Measurements from ENCODE around the gene APC.

DNA sequence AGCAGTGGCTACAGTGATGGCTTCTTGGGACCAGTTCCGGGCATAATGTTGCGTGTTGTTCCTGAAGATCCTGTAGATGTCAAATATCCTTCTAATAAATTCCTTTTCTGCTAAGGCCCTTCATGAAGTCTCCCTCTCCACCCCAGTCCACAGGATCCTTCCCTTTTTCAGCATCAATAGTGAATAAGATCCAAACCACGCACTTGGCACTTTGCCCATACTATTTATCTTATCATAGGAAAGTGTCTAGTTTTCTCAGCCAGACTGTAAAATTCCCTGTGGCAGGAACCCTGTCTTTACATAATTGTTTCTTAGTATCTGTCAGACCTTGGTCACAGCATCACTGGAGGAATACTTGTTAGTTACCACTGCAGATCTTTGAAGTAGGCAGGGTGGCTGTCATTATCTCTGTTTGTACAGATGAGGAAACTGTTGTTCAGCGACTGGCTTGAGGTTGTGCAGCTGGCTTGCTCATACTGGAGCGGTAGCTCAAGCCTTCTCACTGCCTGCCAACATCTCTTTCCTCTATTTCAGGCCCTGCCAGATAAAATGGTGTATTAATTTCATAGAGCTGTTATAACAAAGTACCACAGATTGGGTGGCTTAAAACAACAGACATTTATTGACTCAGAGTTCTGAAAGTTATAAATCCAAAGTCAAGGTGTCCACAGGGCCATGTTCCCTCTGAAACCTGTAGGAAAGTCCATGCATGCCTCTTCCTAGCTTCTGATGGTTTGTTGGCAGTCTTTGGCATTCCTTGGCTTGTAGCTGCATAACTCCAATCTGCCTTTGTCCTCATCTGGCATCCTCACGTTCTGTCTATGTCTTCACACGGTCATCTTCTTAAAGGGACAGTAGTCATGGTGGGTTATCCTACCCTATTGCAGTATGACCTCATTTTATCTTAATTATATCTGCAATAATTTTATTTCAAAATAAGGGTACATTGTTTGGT lies 33.5 kb upstream of the APC start:
- no peak for TF ChIP-seq SIN3A (IDR thresholded peaks at IDR 0.05; ENCODE audit: low read depth)
- TF ChIP-seq, protein P1, sequence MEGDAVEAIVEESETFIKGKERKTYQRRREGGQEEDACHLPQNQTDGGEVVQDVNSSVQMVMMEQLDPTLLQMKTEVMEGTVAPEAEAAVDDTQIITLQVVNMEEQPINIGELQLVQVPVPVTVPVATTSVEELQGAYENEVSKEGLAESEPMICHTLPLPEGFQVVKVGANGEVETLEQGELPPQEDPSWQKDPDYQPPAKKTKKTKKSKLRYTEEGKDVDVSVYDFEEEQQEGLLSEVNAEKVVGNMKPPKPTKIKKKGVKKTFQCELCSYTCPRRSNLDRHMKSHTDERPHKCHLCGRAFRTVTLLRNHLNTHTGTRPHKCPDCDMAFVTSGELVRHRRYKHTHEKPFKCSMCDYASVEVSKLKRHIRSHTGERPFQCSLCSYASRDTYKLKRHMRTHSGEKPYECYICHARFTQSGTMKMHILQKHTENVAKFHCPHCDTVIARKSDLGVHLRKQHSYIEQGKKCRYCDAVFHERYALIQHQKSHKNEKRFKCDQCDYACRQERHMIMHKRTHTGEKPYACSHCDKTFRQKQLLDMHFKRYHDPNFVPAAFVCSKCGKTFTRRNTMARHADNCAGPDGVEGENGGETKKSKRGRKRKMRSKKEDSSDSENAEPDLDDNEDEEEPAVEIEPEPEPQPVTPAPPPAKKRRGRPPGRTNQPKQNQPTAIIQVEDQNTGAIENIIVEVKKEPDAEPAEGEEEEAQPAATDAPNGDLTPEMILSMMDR (IDR thresholded peaks at IDR 0.05 in 2 of 3, conservative IDR thresholded peaks at IDR 0.05 in 1 of 3; ENCODE audit: borderline replicate concordance in 1 of 3, insufficient read depth in 1 of 3, low read depth in 2 of 3, low read length in 2 of 3), result no peak
- TF ChIP-seq ZNF274 (IDR thresholded peaks at IDR 0.05; ENCODE audit: low read depth, low read length), result no peak
- no peak for TF ChIP-seq JUND (IDR thresholded peaks at IDR 0.05)
- TF ChIP-seq, protein P2, sequence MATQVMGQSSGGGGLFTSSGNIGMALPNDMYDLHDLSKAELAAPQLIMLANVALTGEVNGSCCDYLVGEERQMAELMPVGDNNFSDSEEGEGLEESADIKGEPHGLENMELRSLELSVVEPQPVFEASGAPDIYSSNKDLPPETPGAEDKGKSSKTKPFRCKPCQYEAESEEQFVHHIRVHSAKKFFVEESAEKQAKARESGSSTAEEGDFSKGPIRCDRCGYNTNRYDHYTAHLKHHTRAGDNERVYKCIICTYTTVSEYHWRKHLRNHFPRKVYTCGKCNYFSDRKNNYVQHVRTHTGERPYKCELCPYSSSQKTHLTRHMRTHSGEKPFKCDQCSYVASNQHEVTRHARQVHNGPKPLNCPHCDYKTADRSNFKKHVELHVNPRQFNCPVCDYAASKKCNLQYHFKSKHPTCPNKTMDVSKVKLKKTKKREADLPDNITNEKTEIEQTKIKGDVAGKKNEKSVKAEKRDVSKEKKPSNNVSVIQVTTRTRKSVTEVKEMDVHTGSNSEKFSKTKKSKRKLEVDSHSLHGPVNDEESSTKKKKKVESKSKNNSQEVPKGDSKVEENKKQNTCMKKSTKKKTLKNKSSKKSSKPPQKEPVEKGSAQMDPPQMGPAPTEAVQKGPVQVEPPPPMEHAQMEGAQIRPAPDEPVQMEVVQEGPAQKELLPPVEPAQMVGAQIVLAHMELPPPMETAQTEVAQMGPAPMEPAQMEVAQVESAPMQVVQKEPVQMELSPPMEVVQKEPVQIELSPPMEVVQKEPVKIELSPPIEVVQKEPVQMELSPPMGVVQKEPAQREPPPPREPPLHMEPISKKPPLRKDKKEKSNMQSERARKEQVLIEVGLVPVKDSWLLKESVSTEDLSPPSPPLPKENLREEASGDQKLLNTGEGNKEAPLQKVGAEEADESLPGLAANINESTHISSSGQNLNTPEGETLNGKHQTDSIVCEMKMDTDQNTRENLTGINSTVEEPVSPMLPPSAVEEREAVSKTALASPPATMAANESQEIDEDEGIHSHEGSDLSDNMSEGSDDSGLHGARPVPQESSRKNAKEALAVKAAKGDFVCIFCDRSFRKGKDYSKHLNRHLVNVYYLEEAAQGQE (IDR thresholded peaks at IDR 0.05; ENCODE audit: low read depth), result no peak
- TF ChIP-seq POLR2A (IDR thresholded peaks at IDR 0.05; ENCODE audit: borderline replicate concordance, extremely low read depth, insufficient read depth, insufficient read length), result no peak
- TF ChIP-seq YY1 (IDR thresholded peaks at IDR 0.05; ENCODE audit: extremely low read depth, insufficient replicate concordance, low read depth, low read length), result no peak
- no peak for TF ChIP-seq CBX3 (IDR thresholded peaks at IDR 0.05; ENCODE audit: low read depth)
- TF ChIP-seq RAD21 (IDR thresholded peaks at IDR 0.05; ENCODE audit: low read depth), result no peak
- TF ChIP-seq CEBPB (IDR thresholded peaks at IDR 0.05; ENCODE audit: low read depth), result no peak
